Naive B cell (primary cell): ENCODE data around the gene HMCN1. TPM values are rescaled to one million over a fixed set of nuclear protein-coding genes. Genes with fewer than 3 reads are reported as not detected.

Experiments
- ATAC-seq, 2 donors: fragments of 150-1000 bp; cut with Tn5 transposase; 2 replicates each; pipeline ENCODE4 v1.10.0; 2021; ENCODE audit warnings: low read depth in 2 of 2, mild to moderate bottlenecking in 2 of 2, moderate library complexity in 2 of 2
- DNase-seq: peaks from one replicate; pipeline ENCODE4 v3.0.0; 2022
- H3K27ac Mint-ChIP-seq, 6 donors: one replicate each; pipeline ENCODE4 v1.8.0; 2020 to 2022; ENCODE audit warnings: mild to moderate bottlenecking in 6 of 6, mixed read lengths in 6 of 6, moderate library complexity in 5 of 6, inconsistent platforms in 2 of 6
- H3K27me3 Mint-ChIP-seq, 3 donors: one replicate each; pipeline ENCODE4 v1.8.0; 2021 to 2022; ENCODE audit warnings: mixed read lengths in 3 of 3, mild to moderate bottlenecking in 1 of 3
- H3K36me3 Mint-ChIP-seq, 2 donors: one replicate each; pipeline ENCODE4 v1.8.0; 2020 to 2022; ENCODE audit warnings: mixed read lengths in 2 of 2, inconsistent platforms in 1 of 2, mild to moderate bottlenecking in 1 of 2
- H3K4me1 Mint-ChIP-seq, 3 donors: one replicate each; pipeline ENCODE4 v1.8.0; 2020 to 2022; ENCODE audit warnings: mixed read lengths in 3 of 3, inconsistent platforms in 1 of 3, mild to moderate bottlenecking in 1 of 3, moderate library complexity in 1 of 3
- H3K4me3 Mint-ChIP-seq, 8 donors: one replicate each; pipeline ENCODE4 v1.8.0; 2020 to 2022; ENCODE audit warnings: mild to moderate bottlenecking in 8 of 8, mixed read lengths in 8 of 8, moderate library complexity in 8 of 8, inconsistent platforms in 2 of 8
- H3K9me3 Mint-ChIP-seq, 7 donors: one replicate each; pipeline ENCODE4 v1.8.0; 2020 to 2022; ENCODE audit warnings: mixed read lengths in 7 of 7, mild to moderate bottlenecking in 5 of 7, inconsistent platforms in 2 of 7, moderate library complexity in 1 of 7
- polyA plus RNA-seq, 6 donors: library from polyadenylated mRNA; unstranded; fragments of 300-500 nt; fragmentation: Illumina TruSeq; gene quantifications; one replicate each; pipeline ENCODE4 v1.2.3, GENCODE V29; 2021; ENCODE audit warnings: low read depth in 6 of 6

Gene HMCN1
- polyA plus RNA-seq, 6 donors from 2014 or later, result 0.01 TPM; not detected in 5

DNA sequence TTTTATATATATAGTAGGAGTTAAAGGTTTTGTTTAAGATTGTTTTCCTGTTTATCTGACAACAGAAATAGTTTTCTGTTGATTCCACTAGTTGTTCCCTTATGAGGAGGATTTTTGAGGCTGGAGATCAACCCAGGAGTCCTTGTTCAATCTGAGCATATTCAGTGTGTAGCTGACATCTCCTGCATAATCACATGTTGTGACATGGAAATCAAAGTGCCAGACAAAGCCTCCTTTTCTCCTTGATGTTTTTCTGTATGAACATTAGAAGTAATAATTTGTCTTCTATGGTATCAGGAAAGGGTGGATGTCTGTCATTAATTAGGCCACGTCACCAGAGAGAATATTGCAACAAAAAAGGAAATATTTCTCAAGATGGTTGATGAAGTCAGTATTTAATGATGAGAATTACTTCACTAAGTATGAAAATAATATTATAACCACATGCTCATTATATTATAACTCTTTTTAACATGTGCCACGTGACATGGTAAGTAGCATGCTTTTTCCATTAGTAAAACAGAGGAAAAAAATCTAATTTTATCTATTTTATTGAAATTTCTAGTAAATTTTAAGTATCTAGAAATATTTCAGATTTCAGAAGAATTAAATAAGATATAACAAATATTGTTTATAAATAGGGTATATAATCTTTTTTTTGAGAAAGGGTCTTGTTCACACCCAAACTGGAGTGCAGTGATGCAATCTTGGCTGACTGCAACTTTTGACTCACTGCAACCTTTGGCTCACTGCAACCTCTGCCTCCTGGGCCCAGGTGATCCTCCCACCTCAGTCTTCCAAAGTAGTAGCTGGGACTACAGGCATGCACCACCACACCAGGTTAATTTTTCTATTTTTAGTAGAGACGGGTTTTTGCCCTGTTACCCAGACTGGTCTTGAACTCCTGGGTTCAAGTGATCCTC lies 223.5 kb downstream of the HMCN1 start:
- Mint-ChIP-seq H3K4me3 (no peak overlapping the region), H3K27ac (no peak overlapping the region), H3K4me1 (no peaks in the 10 kb centered on the region), H3K9me3 (peaks cover 0 to 3% (median 0%) of the 10 kb centered on the region in 7 donors), H3K36me3 (no peaks in the 10 kb centered on the region), H3K27me3 (peaks cover 0 to 4% (median 0%) of the 10 kb centered on the region in 3 donors)
- ATAC-seq (no peak), DNase-seq (no peak)

DNA sequence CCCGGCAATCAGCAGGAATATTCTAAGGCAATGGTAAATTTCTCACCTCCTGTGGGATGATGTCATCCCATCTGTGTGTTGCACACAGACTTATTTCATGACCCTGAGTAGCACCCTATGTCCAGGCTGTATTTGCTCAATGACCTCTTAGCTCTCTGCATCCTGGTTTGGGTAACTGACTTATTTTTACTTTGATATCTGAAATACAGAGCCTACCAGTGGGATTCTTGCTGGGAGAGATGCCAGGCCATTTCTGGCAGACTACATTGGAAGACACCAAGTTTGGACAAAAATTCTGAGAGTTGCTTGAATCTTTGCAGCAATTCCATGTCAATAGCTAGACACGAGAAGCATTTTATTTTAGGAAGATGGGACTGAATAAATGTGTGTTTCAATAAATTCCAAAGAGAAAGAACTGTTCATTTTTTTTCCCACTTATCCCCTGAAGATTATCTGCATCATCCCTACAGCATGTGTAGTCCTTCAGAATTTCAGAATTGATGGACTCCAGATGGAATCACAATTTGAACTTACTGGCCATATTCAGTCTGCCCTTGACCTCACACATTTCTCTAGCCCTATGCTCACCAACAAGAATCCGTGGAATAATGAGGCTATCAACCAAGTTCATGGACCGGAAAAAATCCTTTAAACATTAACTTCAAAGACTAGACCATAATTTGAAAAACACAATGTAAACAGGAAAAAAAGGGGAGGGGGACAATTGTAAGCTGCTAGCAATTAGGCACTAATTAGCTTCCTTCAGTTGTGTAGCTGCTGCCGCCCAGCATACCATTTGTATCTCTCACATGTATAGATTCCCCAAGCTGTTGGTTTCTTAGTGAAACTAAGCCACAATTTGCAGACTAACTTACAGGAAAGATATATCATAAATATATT lies 226.5 kb downstream of the HMCN1 start:
- H3K4me3 Mint-ChIP-seq, result no peak overlapping the region
- H3K4me1 Mint-ChIP-seq, result no peaks in the 10 kb centered on the region
- no peaks in the 10 kb centered on the region for H3K36me3 Mint-ChIP-seq
- H3K9me3 Mint-ChIP-seq, result no peaks in the 10 kb centered on the region
- H3K27me3 Mint-ChIP-seq, result no peaks in the 10 kb centered on the region
- no peak for DNase-seq
- no peak for ATAC-seq
- no peak overlapping the region for H3K27ac Mint-ChIP-seq

DNA sequence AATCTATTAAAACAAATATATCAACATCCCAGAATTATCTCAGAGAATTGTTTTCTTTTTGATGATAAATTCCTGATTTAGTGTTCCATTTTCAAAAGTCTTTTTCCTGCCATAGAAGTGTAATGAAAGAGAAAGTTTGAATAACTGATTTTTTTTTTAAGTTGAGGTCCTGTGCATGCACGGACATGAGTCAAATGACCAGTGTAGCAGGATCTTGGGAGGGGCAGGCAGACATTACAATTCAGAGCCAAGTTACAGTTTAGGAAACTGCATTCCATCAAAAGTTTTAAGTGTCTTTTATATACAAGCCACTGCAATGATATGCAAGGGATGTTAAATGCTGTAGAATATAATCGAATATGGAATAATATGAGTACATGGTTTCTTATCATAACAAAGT lies 227.5 kb downstream of the HMCN1 start:
- Mint-ChIP-seq H3K4me1 (no peaks in the 10 kb centered on the region), H3K9me3 (no peaks in the 10 kb centered on the region), H3K27me3 (no peaks in the 10 kb centered on the region), H3K27ac (no peak overlapping the region), H3K36me3 (no peaks in the 10 kb centered on the region), H3K4me3 (no peak overlapping the region)
- DNase-seq, result no peak
- no peak for ATAC-seq

DNA sequence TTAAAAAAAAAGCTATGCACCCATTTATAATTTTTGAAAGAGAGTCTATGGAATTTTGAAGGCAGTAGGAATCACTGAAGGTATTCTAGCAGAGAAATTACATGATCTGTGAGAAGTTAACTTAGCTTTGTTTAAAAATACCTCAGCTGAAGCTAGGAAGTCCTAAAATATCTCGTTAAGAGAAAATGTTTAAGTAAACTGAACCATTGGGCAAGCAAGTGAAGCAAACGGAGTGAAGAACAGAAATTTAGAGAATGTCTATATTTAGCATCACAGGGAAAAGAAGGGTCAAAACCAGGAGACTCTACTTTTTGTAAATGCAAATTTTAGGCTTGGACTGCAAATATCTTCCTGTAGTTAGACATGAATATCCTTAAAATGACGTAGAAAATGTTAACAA lies 230.8 kb downstream of the HMCN1 start:
- ATAC-seq (no peak), DNase-seq (no peak)
- Mint-ChIP-seq H3K9me3 (no peaks in the 10 kb centered on the region), H3K36me3 (no peaks in the 10 kb centered on the region), H3K4me3 (no peak overlapping the region), H3K4me1 (no peaks in the 10 kb centered on the region), H3K27me3 (peaks cover 0 to 4% (median 0%) of the 10 kb centered on the region in 3 donors), H3K27ac (no peak overlapping the region)

DNA sequence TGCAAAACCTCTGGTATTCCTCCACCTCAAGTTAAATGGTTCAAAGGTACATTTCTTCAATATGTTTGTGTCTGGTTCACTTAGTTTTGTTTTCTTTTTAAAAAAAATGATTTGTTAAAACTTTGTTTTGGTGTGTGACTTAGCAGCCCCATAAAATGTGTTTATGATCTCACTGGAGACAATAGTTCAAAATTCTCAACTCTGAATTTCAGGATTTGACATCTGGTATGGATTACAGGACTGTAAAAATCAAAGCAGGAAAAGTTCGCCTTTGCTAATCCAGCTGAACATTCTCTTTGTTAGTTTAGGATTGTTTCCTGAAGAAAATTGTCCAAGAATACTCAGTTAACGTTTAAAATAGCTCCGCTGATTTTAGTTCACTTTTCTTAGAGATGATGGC lies 231.7 kb downstream of the HMCN1 start:
- ATAC-seq, result no peak
- no peak overlapping the region for H3K4me3 Mint-ChIP-seq
- peaks cover 0 to 4% (median 0%) of the 10 kb centered on the region in 3 donors for H3K27me3 Mint-ChIP-seq
- H3K4me1 Mint-ChIP-seq, result no peaks in the 10 kb centered on the region
- no peaks in the 10 kb centered on the region for H3K9me3 Mint-ChIP-seq
- DNase-seq, result no peak
- no peak overlapping the region for H3K27ac Mint-ChIP-seq
- no peaks in the 10 kb centered on the region for H3K36me3 Mint-ChIP-seq

DNA sequence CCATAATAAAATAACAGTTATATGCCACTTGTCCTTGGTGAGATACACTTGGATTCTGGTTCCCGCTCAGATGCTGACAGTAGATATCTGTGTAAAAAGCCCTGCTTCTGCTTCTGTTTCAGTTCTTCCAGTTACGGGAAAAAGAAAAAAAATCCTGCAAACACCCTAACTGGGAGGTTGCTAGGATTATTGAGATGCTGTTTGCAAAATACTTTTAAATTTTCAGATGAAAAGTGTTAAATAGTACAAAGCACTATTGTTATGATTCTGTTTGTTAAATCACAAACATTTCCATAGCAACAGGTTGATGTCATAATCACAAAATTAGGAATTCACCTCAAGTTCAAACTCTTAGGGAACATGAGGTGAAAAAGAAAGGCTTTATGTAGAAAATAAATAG lies 232.3 kb downstream of the HMCN1 start:
- Mint-ChIP-seq H3K9me3 (no peaks in the 10 kb centered on the region), H3K4me1 (no peaks in the 10 kb centered on the region), H3K4me3 (no peak overlapping the region), H3K27me3 (peaks cover 0 to 4% (median 0%) of the 10 kb centered on the region in 3 donors), H3K36me3 (no peaks in the 10 kb centered on the region), H3K27ac (no peak overlapping the region)
- DNase-seq (no peak), ATAC-seq (no peak)

DNA sequence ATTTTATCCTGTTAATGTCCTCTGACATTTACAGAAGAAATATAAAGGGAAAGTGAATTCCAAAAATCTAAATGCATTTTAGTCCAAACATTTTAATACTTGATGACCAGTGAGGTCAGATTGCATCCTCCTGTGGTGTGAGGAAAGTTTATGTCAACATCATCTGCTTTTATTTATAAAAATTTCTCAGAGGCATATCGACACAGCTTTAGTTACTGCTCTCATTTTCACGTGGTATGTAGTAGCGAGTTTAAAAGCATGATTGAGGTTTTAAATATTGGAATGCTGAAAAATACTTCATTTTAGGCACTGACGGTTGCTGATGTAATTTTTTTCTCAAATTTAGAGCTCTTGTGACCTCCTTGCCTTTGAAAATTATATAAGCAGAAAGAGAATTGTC lies 234.8 kb downstream of the HMCN1 start:
- H3K36me3 Mint-ChIP-seq, result no peaks in the 10 kb centered on the region
- no peaks in the 10 kb centered on the region for H3K9me3 Mint-ChIP-seq
- no peak overlapping the region for H3K4me3 Mint-ChIP-seq
- ATAC-seq, result no peak
- no peaks in the 10 kb centered on the region for H3K4me1 Mint-ChIP-seq
- peaks cover 0 to 4% (median 0%) of the 10 kb centered on the region in 3 donors for H3K27me3 Mint-ChIP-seq
- no peak for DNase-seq
- no peak overlapping the region for H3K27ac Mint-ChIP-seq

DNA sequence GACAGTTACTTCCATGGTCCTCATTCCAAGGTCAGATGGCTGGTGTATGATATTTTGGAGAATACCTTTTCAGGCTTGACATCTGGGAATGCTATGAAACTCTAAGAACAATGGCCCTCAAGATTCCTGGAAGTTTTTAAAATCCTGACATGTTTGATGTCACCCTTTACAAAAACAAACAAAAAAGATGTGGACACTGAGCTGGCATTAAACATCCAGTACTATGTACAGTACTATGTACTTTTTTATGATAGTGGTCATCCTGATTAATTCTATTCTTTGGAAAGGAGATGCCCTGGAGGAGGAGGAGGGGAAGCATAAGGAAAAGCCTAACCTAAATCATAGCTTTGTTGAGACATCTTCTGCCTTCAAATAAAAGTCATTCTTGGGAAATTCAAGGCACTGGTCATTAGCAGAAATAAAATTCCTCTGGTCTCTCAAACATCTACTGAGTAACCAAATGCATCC lies 235.4 kb downstream of the HMCN1 start:
- Mint-ChIP-seq H3K27ac (no peak overlapping the region), H3K27me3 (peaks cover 0 to 4% (median 0%) of the 10 kb centered on the region in 3 donors), H3K4me3 (no peak overlapping the region), H3K36me3 (no peaks in the 10 kb centered on the region), H3K4me1 (no peaks in the 10 kb centered on the region), H3K9me3 (no peaks in the 10 kb centered on the region)
- DNase-seq, result no peak
- ATAC-seq, result no peak

DNA sequence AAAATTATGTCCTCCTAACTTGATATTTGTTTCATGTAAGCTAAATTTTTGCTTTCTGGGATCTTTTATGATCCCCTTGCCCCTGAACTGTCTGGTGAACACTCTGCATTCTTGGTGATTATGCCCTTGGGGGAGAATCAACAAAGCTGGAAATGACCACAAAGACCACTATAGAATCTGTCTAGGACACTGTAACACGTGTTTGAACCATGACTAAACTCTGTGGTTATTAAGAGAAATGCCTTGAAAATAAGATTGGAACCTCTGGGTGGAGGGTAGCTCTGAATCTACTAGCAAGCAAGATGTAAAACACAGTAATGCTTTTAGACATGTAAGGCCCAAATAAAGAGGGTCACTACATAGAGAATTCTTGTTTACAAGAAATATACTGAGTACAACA lies 237.5 kb downstream of the HMCN1 start:
- Mint-ChIP-seq H3K36me3 (no peaks in the 10 kb centered on the region), H3K27me3 (peaks cover 0 to 4% (median 0%) of the 10 kb centered on the region in 3 donors), H3K4me3 (no peak overlapping the region), H3K27ac (no peak overlapping the region), H3K4me1 (no peaks in the 10 kb centered on the region), H3K9me3 (no peaks in the 10 kb centered on the region)
- no peak for ATAC-seq
- no peak for DNase-seq

DNA sequence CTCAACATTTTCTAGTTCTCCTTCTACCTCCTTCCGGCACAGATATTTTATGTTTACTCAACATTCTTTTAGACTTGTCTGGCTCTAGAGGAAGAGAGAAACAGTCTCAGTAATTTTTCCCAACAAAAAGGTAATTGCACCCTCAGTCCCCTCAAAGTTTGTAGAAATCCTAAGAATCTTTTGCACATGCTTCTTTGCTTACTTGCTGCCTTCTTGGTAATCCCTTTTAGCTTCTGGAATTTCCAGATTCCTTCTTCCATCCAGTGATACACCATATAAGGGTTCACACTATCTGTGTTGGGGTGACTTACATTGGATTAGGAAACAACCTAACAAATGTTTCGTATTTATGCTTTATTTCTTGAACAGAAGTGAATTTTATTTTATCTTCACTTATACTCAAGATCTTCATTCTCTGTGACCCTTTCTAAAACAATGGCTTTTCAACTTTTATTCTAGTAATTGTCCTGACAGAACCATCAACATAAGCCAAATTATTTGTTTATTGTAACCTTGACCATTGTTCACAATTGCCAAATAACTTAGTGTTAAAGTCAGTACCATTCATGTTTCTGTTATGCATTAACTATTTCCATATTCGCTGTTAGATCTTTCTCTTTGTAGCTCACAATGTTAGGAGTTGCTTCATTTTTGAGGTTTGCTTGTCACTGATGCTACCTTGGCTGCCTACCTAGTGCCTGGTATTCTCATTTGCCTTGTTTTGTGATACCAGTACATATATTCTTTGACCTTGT lies 238.1 kb downstream of the HMCN1 start:
- H3K4me1 Mint-ChIP-seq, result no peaks in the 10 kb centered on the region
- ATAC-seq (no peak), DNase-seq (no peak)
- H3K27me3 Mint-ChIP-seq, result peaks cover 0 to 4% (median 0%) of the 10 kb centered on the region in 3 donors
- no peaks in the 10 kb centered on the region for H3K36me3 Mint-ChIP-seq
- no peak overlapping the region for H3K27ac Mint-ChIP-seq
- H3K4me3 Mint-ChIP-seq, result no peak overlapping the region
- no peaks in the 10 kb centered on the region for H3K9me3 Mint-ChIP-seq

DNA sequence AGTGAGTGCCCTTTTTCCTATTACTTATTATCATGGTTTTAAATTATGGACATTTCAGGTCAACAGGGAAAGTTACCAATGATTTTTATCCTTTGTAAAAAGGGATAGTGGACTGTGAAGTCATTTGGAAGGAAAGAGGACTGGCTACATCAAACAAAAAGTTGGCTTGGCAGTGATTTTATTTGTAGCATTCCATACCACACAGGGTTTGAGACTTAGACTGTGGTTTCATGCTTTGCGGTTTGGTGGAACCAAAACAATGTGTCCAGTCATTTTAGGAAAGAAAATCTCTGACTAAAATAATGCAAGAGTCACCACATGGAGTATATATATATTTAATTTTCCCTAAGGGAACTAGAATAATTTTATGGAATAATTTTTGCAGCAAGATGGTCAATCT lies 239.5 kb downstream of the HMCN1 start:
- ATAC-seq, result no peak
- Mint-ChIP-seq H3K9me3 (no peaks in the 10 kb centered on the region), H3K4me1 (no peaks in the 10 kb centered on the region), H3K27ac (no peak overlapping the region), H3K4me3 (no peak overlapping the region), H3K36me3 (no peaks in the 10 kb centered on the region), H3K27me3 (peaks cover 0 to 4% (median 0%) of the 10 kb centered on the region in 3 donors)
- no peak for DNase-seq

DNA sequence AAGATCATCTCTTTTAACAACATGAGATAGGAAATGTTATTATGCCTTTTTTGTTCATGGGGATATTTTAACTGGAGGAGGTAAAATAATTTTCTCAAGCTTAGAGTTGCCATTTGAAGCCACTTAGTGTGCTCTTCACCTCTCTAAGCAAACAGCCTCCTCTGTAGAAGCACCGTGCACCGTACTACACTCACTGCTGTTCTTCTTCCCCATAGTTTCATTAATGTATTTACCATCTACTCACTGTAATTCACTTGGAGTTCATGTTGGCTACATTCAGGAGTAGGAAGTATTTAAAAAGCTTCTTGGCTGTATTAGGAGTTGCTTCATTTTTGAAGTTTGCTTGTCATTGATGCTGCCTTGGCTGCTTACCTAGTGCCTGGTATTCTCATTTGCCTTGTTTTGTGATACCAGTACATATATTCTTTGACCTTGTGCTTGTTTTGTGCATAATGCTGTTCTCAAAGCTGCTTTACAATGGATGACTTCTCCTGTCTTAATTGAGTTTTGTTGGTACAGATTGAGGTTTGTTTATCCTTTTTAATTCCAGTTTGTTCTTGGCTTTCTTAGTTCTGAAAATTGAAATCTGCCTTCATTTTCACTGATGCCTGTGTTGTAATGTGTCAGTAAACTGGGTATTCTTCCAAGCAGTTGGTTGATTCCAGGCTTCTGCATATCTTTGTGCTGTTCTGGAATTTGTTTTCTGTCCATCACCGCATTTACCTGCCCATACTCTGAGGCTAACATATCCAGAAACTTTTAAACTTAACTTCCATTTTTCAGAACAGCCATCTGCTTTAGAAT lies 240.4 kb downstream of the HMCN1 start:
- no peak overlapping the region for H3K4me3 Mint-ChIP-seq
- no peaks in the 10 kb centered on the region for H3K4me1 Mint-ChIP-seq
- H3K27ac Mint-ChIP-seq, result peak overlapping the region in 1 of 6 donors; percentile 4
- ATAC-seq (no peak), DNase-seq (no peak)
- no peaks in the 10 kb centered on the region for H3K36me3 Mint-ChIP-seq
- H3K9me3 Mint-ChIP-seq, result no peaks in the 10 kb centered on the region
- H3K27me3 Mint-ChIP-seq, result peaks cover 0 to 6% (median 0%) of the 10 kb centered on the region in 3 donors
